ENCODE data around the gene MDM2. TPM values are rescaled to one million over a fixed set of nuclear protein-coding genes. Genes with fewer than 3 reads are reported as not detected.

The MDM2 gene
- total and polyA plus RNA-seq, 2 of the 8 experiments (the other 6 are each of a cell fraction or from before 2014, with no cell fraction given): 15.1 to 115 TPM

DNA sequence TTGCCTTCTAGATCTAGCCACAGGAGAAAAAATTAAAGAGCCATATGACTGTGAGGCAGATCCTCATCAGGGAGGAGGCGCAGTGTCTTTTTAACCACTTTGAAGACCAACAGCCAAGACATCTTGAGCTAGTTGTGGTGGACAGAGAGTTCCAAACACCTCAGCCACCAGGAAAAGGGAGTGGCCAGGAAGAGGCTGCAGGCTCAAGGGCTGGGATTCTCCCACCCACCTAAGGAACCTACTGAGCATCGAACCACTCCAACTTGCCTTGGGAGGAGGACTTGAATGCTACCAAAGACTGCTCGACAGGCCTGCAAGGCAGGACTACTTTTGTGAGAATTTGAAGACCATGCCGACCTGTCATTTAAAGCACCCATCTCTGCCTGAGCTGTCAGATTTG lies 14.5 kb upstream of the MDM2 start (continued):
- TF ChIP-seq RBBP5 (IDR thresholded peaks at IDR 0.05; ENCODE audit: borderline replicate concordance, low read depth, low read length) (no peak), HDAC2 (IDR thresholded peaks at IDR 0.05; ENCODE audit: borderline replicate concordance in 1 of 2, low read depth in 2 of 2, low read length in 2 of 2) (no peak), ZNF274 (IDR thresholded peaks at IDR 0.05; ENCODE audit: borderline replicate concordance, extremely low read depth, low read length) (no peak), POLR2A (IDR thresholded peaks at IDR 0.05; ENCODE audit: control extremely low read depth in 1 of 2, low read depth in 2 of 2, low read length in 2 of 2) (no peak), SUZ12 (IDR thresholded peaks at IDR 0.05; ENCODE audit: low read length) (no peak)
- TF ChIP-seq, protein P1, sequence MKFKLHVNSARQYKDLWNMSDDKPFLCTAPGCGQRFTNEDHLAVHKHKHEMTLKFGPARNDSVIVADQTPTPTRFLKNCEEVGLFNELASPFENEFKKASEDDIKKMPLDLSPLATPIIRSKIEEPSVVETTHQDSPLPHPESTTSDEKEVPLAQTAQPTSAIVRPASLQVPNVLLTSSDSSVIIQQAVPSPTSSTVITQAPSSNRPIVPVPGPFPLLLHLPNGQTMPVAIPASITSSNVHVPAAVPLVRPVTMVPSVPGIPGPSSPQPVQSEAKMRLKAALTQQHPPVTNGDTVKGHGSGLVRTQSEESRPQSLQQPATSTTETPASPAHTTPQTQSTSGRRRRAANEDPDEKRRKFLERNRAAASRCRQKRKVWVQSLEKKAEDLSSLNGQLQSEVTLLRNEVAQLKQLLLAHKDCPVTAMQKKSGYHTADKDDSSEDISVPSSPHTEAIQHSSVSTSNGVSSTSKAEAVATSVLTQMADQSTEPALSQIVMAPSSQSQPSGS (IDR thresholded peaks at IDR 0.05; ENCODE audit: low read length): no peak

Data from H1 (cell line).